Activated T-cell treated with anti-CD3 and anti-CD28 coated beads, Interleukin-2, amount 50 U/mL, for 4 hours (primary cell): ENCODE measurements around the gene NACC2. TPM values are rescaled to one million over a fixed set of nuclear protein-coding genes. Genes with fewer than 3 reads are reported as not detected.
A peak's percentile ranks its signal among the peaks of the same experiment; 100 is the strongest.
"Not testable (repeated sequence)": the region's sequence is repeated elsewhere in the genome, so short reads cannot be mapped to it uniquely, and the experiment has no call there.

ENCODE experiments used
- ATAC-seq, 2 donors: fragments of 200-7000 bp; cut with Tn5 transposase; one replicate each; pipeline ENCODE4 v1.10.0; 2021
- DNase-seq: peaks from one replicate; pipeline ENCODE4 v3.0.0-alpha.2; 2020
- H3K27me3 Mint-ChIP-seq: one replicate; pipeline ENCODE4 v1.8.0; 2021; ENCODE audit warnings: low read depth, mixed read lengths
- H3K36me3 Mint-ChIP-seq: one replicate; pipeline ENCODE4 v1.8.0; 2022; ENCODE audit warnings: mixed read lengths; ENCODE audit not compliant: insufficient read depth
- H3K4me1 Mint-ChIP-seq: one replicate; pipeline ENCODE4 v1.8.0; 2021; ENCODE audit warnings: low read depth, mixed read lengths
- H3K4me3 Mint-ChIP-seq: one replicate; pipeline ENCODE4 v1.8.0; 2021; ENCODE audit warnings: mild to moderate bottlenecking, moderate library complexity, mixed read lengths
- H3K9me3 Mint-ChIP-seq: one replicate; pipeline ENCODE4 v1.8.0; 2021; ENCODE audit warnings: mixed read lengths
- total RNA-seq, 3 donors: library from RNA; stranded (reverse); gene quantifications; one replicate each; pipeline ENCODE4 v1.2.1, GENCODE V29; 2021

NACC2 gene
- total RNA-seq, 3 donors from 2014 or later: 5.9 to 6.2 (median 6.0) TPM

- no peak for ATAC-seq
- Mint-ChIP-seq H3K4me3 (no peak overlapping the region), H3K4me1 (peaks cover 16% of the 10 kb centered on the region), H3K27me3 (no peaks in the 10 kb centered on the region), H3K36me3 (peaks cover 2% of the 10 kb centered on the region), H3K9me3 (no peaks in the 10 kb centered on the region)
- no peak for DNase-seq
These were observed 15.7 kb downstream of the NACC2 start for GRCh38 chr9:136079211-136079915.

GRCh38 chr9:136078498-136079011, 16.5 kb downstream of the NACC2 start:
- Mint-ChIP-seq H3K4me1 (peaks cover 16% of the 10 kb centered on the region), H3K36me3 (peaks cover 2% of the 10 kb centered on the region), H3K9me3 (no peaks in the 10 kb centered on the region), H3K27me3 (no peaks in the 10 kb centered on the region), H3K4me3 (no peak overlapping the region)
- ATAC-seq: no peak
- DNase-seq: no peak

GRCh38 chr9:136078024-136078423, 17.1 kb downstream of the NACC2 start:
- DNase-seq: no peak
- Mint-ChIP-seq H3K36me3 (peaks cover 2% of the 10 kb centered on the region), H3K27me3 (no peaks in the 10 kb centered on the region)

GRCh38 chr9:136077491-136077890, 17.6 kb downstream of the NACC2 start:
- no peaks in the 10 kb centered on the region for H3K27me3 Mint-ChIP-seq
- no peak for ATAC-seq
- no peaks in the 10 kb centered on the region for H3K9me3 Mint-ChIP-seq
- H3K36me3 Mint-ChIP-seq: no peaks in the 10 kb centered on the region
- peaks cover 16% of the 10 kb centered on the region for H3K4me1 Mint-ChIP-seq
- H3K4me3 Mint-ChIP-seq: no peak overlapping the region
- no peak for DNase-seq

More at GRCh38 chr9:136078024-136078423, 17.1 kb downstream of the NACC2 start:
- ATAC-seq: no peak
- Mint-ChIP-seq H3K9me3 (no peaks in the 10 kb centered on the region), H3K4me3 (no peak overlapping the region), H3K4me1 (peaks cover 16% of the 10 kb centered on the region)

GRCh38 chr9:136075881-136076678, 19.0 kb downstream of the NACC2 start:
- H3K9me3 Mint-ChIP-seq: no peaks in the 10 kb centered on the region
- peak; percentile 56 to 73 for ATAC-seq
- H3K36me3 Mint-ChIP-seq: no peaks in the 10 kb centered on the region
- no peaks in the 10 kb centered on the region for H3K27me3 Mint-ChIP-seq
- DNase-seq: no peak
- H3K4me3 Mint-ChIP-seq: peak overlapping the region; percentile 27
- peaks cover 16% of the 10 kb centered on the region for H3K4me1 Mint-ChIP-seq

- ATAC-seq: no peak
- DNase-seq: no peak
- peaks cover 16% of the 10 kb centered on the region for H3K4me1 Mint-ChIP-seq
- H3K36me3 Mint-ChIP-seq: no peaks in the 10 kb centered on the region
- H3K9me3 Mint-ChIP-seq: no peaks in the 10 kb centered on the region
- no peaks in the 10 kb centered on the region for H3K27me3 Mint-ChIP-seq
- peak overlapping the region; percentile 27 for H3K4me3 Mint-ChIP-seq
These were observed 19.8 kb downstream of the NACC2 start for GRCh38 chr9:136075134-136075841.

GRCh38 chr9:136074706-136075105, 20.4 kb downstream of the NACC2 start:
- Mint-ChIP-seq H3K9me3 (no peaks in the 10 kb centered on the region), H3K27me3 (no peaks in the 10 kb centered on the region), H3K36me3 (no peaks in the 10 kb centered on the region), H3K4me1 (peaks cover 18% of the 10 kb centered on the region), H3K4me3 (no peak overlapping the region)
- DNase-seq (no peak), ATAC-seq (no peak)

GRCh38 chr9:136062657-136063439, 32.2 kb downstream of the NACC2 start:
- DNase-seq (no peak), ATAC-seq (no peak)
- Mint-ChIP-seq H3K9me3 (no peaks in the 10 kb centered on the region), H3K4me3 (no peak overlapping the region), H3K4me1 (no peaks in the 10 kb centered on the region), H3K36me3 (peaks cover 17% of the 10 kb centered on the region), H3K27me3 (no peaks in the 10 kb centered on the region)

- not testable (repeated sequence) for H3K27me3 Mint-ChIP-seq, ATAC-seq, H3K4me1 Mint-ChIP-seq, DNase-seq, H3K4me3 Mint-ChIP-seq, H3K9me3 Mint-ChIP-seq
- H3K36me3 Mint-ChIP-seq: peaks cover 20% of the 10 kb centered on the region
These were observed 33.2 kb downstream of the NACC2 start for GRCh38 chr9:136061916-136062315.

GRCh38 chr9:136061405-136061804, 33.7 kb downstream of the NACC2 start:
- Mint-ChIP-seq H3K9me3 (no peaks in the 10 kb centered on the region), H3K36me3 (peaks cover 20% of the 10 kb centered on the region), H3K27me3 (peaks cover 3% of the 10 kb centered on the region), H3K4me3 (no peak overlapping the region), H3K4me1 (peaks cover 4% of the 10 kb centered on the region)
- DNase-seq: no peak
- no peak for ATAC-seq

- Mint-ChIP-seq H3K36me3 (peaks cover 17% of the 10 kb centered on the region), H3K9me3 (no peaks in the 10 kb centered on the region), H3K4me1 (peaks cover 5% of the 10 kb centered on the region), H3K4me3 (no peak overlapping the region), H3K27me3 (peaks cover 3% of the 10 kb centered on the region)
- ATAC-seq (no peak), DNase-seq (no peak)
These were observed 34.3 kb downstream of the NACC2 start for GRCh38 chr9:136060671-136061371.

GRCh38 chr9:136059851-136060670, 35.0 kb downstream of the NACC2 start:
- H3K27me3 Mint-ChIP-seq: peaks cover 3% of the 10 kb centered on the region
- H3K4me1 Mint-ChIP-seq: peaks cover 12% of the 10 kb centered on the region
- DNase-seq: no peak
- no peaks in the 10 kb centered on the region for H3K9me3 Mint-ChIP-seq
- peaks cover 17% of the 10 kb centered on the region for H3K36me3 Mint-ChIP-seq
- no peak overlapping the region for H3K4me3 Mint-ChIP-seq
- no peak for ATAC-seq
